HG03354 (cell line): ENCODE data around the gene GNA14.

Experiments
- ATAC-seq: cut with Tn5 transposase; IDR thresholded peaks from one replicate; pipeline ENCODE4 v1.9.1; 2021; ENCODE audit warnings: mild to moderate bottlenecking; ENCODE audit not compliant: unreplicated experiment, poor library complexity, severe bottlenecking

GNA14 gene

DNA sequence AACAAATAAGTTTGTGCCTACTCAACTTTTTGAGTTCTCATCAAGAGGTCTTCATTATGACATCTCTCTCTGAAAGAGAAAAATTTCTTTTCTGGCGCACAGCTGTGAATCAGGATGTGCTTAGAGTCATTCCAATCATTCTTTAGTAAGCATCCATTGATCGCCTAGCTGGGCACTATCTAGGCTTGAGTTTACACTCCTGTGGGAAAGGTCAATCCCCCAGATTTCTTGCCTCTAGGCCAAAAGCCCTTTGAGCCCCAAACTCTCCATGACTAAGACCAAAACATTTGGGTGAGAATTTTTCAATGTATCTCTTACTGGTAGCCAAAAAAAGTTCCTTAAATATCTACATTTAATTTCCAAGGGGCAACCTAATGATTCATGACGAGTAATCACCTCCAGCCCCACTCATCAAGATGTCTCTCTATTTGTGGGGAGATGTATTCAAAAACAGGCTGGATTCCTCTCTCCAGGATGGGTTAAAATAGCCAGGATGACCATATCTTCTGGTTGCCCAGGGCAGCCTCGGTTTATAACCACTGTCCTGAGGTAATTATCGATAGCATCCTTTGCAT is 101.7 kb downstream of the GNA14 start:
- ATAC-seq: no peak

DNA sequence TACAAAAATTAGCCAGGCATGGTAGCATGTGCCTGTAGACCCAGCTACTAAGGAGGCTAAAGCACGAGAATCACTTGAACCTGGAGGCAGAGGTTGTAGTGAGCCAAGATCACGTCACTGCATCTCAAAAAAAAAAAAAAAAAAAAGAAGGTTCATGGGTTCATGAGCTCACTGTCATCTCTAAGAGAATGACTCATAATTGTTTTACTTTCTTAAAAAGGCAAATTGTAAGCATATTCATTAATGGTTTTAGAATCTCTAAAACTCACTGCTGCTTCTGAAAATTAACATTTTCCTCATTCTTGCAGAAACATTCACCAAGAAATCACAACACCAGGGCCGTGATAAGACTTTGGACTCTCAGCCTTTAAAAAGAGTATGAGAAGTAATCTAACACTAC is 103.6 kb downstream of the GNA14 start:
- ATAC-seq: no peak

DNA sequence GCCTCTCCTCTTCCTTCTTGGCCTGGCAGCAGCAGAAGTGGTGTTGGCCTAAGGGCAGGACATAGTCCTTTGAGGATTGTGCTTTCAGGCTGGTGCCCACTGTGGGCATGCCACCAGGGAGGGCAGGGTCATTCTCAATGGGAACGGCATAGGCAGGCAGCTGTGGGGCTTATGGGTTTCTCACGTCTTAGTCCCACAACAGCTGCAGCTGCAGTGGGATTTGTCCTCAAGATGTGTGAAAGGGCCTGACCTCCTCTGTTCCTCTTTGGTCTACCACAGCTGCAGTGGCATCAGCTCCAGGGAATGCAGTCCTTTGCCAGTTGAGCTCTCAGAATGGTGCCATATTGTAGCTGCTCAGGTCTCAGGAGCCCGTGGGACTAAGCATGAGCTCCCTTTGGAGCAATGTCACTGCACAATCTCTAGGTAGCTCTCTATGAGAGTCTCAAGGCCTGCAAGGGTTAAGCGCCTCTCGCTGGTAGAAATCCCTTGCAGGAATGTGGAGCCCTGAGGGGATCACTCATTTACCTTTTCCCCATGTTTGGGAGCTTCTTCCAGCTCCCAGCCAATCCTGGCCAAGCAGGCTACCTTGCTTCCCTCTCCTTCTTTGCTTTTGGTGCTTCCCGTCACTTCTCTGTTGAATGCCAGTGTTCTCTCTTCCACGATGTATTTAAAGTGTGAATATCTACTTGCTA is 104.8 kb downstream of the GNA14 start:
- ATAC-seq: no peak

DNA sequence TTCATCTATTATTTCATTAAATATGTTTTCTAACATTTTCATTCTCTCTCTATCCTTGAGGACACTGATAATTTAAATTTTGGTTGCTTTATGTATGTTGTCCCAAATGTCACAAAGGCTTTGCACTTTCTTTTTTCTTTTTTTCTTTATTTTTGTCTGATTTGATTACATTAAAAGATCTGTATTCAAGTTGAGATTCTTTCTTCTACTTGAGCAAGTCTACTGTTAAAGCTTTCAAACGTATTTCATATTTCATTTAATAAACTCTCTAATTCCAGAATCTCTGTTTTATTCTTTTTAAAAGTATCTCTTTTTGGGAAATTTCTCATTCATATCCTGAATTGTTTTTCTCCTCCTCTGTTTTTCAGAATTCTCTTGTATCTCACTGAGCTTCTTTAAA is 106.5 kb downstream of the GNA14 start:
- ATAC-seq: no peak

- ATAC-seq: no peak
Measured at GRCh38 chr9:77541055-77541454, 107.1 kb downstream of the GNA14 start.

DNA sequence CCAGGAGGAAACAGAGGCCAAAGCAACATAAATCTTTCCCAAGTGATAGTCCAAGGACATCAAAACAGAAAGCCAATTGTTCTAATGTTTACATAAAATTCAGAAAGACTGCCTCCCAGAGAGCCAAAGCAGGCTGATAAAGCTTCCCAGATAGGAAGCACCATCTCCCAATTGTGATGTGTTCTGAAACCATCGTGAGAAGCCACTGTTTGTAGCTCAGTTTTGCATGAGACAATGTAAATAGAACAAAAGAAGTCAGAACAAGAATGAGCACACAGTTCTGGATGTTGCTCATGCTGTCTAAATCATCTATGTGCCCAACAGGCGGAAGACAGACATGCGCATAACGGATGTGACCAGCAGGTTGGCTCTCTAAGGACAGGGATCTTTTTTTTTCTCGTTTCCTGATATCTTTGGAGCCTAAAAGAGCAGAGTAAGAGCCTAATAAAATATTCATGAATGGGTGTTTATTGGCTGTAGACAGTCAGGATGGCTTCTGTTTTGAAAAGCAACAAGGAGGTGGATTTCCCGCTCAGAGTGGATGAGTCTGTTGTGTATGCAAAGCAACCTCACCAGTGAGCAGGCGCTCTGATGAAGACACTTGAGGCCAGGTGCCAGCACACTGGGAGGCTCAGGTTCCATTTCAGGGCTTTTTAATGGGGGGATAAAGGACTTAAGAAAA is 113.6 kb downstream of the GNA14 start:
- no peak for ATAC-seq

DNA sequence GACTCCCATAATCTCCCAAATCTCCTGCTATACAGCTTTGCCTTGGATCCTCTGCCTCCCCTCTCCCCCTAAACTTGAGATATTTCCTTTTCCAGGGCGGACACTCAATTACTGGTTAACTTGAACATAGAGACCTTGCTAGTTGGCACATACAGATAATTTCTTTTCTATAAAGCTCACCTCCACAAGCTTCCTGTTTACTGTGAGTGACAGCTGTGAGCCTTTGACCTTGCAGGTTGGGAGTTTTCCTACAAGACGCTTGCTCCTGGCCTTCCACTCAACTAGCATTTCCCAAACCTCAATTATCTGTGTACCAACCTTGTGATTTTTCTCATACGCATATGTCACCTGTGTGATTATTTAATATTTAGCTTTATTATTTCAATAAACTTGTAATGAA is 114.5 kb downstream of the GNA14 start:
- no peak for ATAC-seq

GRCh38 chr9:77532607-77533006 is 115.5 kb downstream of the GNA14 start:
- no peak for ATAC-seq

DNA sequence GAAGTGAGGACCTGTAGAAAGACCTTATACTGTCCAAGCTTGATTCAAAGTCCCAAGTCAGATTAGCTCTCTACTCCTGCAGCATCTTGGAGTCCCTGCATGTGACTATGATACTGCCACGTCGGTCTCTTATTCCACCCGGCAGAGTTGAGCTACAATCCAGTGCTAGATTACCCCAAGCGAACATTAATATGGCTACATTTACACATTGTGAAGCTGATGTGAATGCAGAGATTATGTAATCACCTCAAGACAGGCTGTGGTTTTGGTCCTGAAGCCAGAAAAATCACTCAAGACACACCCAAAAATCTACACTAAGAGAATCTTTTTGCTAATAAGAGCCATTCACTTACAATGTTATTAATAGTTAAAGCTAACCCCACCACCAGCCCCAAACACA is 116.7 kb downstream of the GNA14 start:
- no peak for ATAC-seq

GRCh38 chr9:77523891-77524290 is 124.2 kb downstream of the GNA14 start:
- no peak for ATAC-seq

DNA sequence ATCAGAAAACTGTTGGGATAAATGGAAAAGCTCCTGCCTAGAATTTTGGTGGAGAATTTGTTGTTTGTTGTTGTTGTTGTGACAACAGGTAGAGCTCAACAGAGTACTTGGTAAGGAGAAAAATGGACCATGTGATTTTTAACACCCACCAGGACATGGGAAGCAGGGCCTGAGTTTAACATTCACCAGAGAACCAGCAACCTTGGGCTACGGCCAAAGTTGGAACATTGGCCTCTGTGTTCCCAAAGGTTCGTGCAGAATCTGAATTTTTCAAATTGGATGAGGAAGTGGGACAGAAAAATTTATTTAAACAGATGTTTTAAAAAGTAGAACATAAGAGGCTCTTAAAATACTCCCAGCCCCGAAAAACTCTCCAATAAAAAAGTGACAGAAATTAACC is 127.0 kb downstream of the GNA14 start:
- ATAC-seq: no peak

DNA sequence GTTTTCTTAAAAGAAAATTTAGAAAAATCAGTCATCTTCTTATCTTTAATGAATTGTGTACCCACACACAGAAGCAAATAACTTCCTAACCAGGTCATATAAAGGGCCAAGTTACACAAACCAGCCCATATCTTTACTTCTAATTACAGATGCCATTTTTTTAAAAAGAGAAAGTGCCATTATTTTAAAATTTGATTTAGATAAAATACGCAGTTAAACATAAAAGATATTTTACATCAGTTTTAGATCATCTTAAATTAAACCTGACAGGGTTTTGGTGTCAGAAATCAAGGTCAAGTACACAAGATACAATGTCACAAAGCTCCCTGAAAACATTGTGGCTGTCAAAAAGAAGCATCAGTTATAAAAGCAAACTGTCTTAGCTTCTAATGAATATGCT is 129.4 kb downstream of the GNA14 start:
- ATAC-seq: no peak

DNA sequence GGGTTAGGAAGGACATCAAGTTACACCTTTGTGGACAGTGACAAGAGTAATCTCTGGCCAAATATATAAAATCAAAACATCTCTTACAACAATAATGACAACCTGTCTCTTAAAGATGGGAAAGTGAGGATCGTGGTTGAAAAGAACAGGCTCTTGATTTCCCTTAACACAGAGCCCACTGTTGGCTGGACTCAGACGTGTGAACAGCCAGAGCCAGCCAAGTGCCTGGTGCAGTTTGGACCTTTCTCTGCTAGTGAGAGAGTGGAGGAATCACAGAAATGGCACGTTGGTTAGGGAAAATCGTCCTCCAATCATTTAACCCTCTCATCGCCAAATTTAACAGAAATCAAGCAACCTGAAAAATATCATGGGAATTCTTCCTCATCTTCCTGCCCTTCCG is 131.3 kb downstream of the GNA14 start:
- no peak for ATAC-seq

DNA sequence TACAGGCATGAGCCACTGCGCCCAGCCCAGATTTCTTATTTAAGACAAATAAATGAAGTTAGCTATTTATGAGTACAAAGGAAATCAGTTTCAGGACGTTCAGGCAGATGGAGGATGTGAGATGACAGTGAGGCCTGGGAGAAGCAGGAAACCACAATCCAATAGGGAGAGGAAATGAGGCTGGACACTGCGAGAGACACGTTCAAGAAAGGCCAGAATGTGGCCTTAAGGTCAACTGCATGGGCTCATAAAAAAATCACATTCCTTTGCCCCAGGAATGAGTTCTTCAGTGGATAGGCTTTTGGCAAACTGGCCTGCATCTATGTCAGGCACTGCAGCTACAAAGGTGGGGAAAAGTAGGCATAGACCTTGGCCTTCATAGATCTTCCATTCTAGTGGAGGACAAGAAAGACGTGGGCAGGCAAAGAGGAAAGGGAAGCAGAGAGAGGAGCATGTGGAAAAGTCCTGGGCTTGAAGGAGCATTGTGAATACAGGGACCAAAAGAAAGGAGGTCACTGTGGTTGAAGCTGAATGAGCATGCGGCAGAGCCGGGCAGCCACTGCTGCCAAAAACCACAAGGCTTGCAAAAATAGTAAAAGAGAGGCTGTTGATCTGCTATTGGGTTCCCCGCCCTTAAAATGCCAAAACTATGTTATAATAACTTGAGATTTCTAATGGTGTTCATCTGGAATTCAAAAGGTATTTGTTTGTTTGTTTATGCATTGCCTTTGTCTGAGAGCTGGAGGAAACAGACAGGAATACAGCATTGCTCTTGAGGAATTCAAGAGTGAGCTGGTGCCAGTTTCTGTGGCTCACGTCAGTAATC is 133.0 kb downstream of the GNA14 start:
- no peak for ATAC-seq

- ATAC-seq: no peak
Measured at GRCh38 chr9:77513457-77513856, 134.7 kb downstream of the GNA14 start.

GRCh38 chr9:77512876-77513275 is 135.2 kb downstream of the GNA14 start:
- ATAC-seq: no peak

DNA sequence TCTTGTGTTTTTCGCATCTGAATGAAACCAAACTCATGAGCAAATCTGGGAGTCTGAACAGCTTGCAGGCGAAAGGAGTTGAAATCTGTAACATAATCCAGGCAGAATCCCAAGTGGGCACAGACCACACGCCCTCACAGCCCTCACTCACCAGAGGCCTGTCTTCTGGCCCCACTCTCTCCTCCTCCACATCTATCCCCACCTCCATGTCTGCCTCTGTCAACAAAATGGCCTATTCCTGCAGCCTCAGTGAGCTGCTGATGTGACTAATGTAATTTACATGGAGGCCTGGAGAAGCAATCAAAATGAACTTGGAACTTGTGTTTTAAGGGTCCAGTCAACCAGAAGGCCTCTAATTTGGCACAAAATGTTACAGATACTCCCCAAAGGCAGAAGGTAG is 136.6 kb downstream of the GNA14 start:
- no peak for ATAC-seq

- ATAC-seq: no peak
Measured at GRCh38 chr9:77510666-77511065, 137.5 kb downstream of the GNA14 start.

DNA sequence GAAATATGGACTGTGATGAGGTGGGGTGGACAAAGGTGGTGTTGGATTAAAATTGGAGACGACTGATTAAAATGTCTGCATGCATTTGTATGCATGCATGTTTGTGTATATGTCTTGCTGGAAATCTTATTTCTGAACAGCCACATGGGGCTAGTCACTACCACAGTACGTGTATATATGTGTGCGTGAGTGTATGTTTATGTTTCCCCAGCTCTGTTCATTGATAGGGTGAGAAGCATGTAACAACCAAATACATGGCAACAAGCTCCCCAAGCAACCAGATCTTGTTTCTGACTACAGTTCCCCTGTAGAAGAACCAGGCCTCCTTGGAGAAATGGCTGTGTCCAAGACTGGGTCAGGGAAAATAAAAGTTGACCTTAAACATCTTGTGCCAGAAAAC is 139.7 kb downstream of the GNA14 start:
- no peak for ATAC-seq

DNA sequence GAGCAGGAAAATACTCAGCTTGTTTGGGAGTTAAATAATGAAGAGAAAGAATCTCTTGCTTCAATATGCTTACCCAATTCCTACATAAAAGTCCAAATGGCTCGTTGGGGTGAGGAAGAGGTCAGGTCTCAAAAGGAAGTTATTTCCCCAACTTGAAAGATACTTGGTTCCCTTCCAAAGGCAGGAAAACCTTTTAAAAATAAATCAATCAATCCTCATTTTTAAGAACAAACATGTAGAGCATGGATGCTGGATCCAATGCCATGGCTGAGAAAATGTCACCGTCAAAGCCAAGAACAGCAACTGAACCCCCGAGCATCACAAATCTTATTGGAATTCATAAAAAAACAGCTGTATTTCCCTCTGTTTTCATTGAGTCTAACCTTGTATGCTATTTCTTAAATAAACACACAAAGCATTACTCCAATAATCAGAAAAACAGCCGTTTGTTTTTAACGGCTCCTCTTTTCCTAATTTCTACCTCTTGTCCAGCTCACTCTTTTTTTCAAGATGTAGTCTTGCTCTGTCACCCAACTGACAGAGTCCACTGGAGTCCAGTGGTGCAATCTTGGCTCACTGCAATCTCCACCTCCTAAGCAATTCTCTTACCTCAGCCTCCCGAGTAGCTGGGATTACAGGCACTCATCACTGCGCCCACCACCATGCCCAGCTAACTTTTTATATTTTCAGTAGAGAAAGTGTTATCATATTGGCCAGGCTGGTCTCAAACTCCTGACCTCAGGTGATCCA is 140.7 kb downstream of the GNA14 start:
- ATAC-seq: no peak
